Measurements from ENCODE around the gene ZNF24.

The ZNF24 gene

GRCh38 chr18:35343936-35344735 lies at the start of gene ZNF24:
ZNF24 (minus strand) TSS chr18:35344420; CDS start chr18:35340650, 3,770 bp downstream.
- DNase-seq: peak; percentile 73

DNA sequence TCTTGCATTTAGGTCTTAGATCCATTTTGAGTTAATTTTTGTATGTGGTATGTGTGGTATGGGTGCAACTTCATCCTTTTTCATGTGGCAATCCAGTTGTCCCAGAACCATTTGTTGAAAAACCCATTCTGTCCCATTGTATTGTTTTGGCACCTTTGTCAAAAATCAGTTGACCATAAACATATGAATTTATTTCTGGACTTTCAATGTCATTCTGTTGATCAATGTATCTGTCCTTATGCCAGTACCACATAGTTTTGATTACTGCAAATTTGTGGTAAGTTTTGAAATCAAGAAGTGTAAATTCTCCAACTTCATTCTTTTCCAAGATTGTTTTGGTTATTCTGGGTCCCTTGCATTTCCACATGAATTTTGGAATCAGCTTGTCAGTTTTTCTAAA lies 49.5 kb upstream of the ZNF24 start:
- DNase-seq: no peak

DNA sequence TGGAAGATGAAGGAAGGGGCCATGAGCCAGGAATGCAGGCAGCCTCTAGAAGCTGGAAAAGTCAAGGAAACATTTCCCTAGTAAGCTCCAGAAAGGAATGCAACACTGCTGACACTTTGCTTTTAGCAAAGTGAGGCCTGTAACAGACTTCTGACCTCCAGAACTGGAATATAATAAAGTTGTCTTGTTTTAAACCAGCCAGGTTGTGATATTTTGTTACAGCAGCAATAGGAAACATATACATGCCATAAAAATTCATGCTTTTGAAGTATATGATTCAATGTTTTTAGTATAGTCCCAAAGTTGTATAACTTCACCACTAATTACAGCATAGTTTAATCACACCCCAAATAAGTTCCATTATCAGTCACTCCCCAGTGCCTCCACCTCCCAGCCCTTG lies 48.2 kb upstream of the ZNF24 start:
- DNase-seq: no peak

DNA sequence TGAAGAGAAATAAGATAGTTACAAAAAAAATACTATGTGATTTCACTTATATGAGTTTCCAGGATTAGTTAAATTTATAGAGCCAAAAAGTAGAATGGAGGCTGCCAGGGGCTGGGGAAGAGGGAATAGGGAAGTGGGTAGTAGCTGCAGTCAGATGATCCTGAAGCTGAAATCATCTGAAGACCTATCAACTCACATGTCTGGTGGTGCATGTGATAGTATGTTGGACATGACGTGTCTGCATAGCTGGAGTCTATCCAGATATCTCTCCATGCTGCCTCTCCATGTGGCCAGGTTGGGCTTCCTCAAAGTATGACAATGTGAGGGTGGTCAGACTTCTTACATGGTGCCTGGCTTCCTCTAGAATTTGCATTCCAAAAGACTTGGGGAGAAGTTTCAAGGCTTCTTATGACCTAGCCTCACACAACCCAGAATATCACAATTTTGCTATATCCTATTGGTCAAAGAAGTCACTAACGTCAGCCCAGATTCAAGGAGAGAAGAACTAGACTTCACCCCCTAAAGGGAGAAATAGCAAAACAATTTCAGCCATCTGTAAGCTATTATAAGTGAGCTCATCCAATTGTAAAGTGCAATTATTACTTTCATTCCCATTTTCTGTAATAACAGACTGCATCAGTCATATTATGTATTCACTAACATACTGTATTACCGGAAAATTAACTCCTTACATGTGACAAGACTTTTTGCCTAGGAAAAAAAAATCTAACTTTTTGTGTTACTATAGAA lies 46.9 kb upstream of the ZNF24 start:
- DNase-seq: no peak

- DNase-seq: no peak
These were observed 44.9 kb upstream of the ZNF24 start for GRCh38 chr18:35389095-35389618.

DNA sequence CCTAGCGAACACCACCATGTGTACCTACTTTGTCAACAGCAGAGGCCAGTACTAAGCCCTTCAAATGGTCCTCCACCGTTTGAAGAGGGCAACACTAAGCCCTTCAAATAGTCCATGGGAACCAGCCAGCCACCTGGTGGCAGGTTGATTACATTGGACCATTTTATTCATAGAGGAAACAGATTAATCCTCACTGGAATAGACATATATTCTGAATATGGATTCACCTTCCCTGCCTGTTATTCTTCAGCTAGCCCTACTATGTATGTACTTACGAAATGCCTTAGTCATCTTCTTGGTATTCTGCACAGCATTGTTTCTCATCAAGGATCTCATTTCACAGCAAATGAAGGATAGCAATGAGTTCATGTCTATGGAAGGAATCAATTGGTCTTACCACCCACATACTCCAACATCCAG lies 42.9 kb upstream of the ZNF24 start:
- peak; percentile 50 for DNase-seq

- DNase-seq: peak; percentile 54
These were observed 42.4 kb upstream of the ZNF24 start for GRCh38 chr18:35386600-35387100.

GRCh38 chr18:35383136-35383535 lies 38.9 kb upstream of the ZNF24 start:
- DNase-seq: no peak

DNA sequence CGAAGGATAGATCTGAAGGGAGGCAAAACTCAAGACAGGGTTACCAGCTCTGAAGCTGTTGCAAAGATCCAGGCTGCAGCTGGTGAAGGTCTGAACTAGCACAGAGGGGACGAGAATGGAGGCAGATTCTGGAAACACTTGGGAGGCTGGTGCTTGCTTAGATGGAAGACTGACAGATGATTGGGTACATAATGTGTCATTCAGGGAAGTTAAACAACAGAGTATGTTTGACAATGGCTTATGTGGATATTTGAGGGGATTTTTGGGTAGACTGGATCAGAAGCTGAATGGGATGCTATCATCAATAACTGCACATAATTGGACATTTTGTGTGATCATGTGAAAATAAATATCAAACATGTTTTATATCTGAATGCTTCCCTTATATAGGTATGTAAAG lies 35.2 kb upstream of the ZNF24 start:
- DNase-seq: no peak

GRCh38 chr18:35378574-35378896 lies 34.3 kb upstream of the ZNF24 start:
- no peak for DNase-seq

DNA sequence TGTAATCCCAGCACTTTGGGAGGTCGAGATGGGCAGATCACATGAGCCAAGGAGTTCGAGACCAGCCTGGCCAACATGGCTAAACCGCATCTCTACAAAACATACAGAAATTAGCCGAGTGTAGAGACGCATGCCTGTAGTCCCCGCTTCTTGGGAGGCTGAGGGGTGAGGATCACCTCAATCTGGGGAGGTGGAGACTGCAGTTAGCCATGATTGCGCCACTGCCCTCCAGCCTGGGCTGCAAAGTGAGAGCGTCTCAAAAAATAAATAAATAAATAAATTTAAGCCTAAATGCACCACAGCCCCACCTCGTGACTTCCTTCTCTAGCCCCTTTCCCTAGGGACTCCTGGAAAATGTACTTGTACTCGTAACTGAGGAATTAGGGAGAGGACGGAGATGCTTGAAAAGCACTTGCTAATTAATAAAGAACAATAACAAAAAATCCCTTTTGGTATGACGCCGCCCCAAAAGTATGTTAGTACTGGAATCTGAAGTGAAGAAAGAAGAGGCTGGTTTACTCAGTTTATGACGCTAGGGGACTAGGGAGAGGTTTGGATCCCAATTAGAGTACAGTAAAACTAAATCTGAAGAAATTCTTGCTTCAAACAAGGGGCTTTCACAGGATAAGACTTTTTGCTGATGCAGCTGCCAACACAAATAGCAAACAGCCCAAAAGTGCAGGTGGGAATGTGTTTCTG lies 33.8 kb upstream of the ZNF24 start:
- no peak for DNase-seq

- DNase-seq: no peak
These were observed 32.8 kb upstream of the ZNF24 start, which contains the start of gene ZNF396 for GRCh38 chr18:35376742-35377695. ZNF396 (minus strand) TSS chr18:35377337; CDS start chr18:35374292, 3,045 bp downstream.

GRCh38 chr18:35376393-35376741 lies 32.1 kb upstream of the ZNF24 start:
- no peak for DNase-seq

GRCh38 chr18:35374708-35375107 lies 30.5 kb upstream of the ZNF24 start:
- DNase-seq: no peak

GRCh38 chr18:35371412-35372195 lies 27.4 kb upstream of the ZNF24 start:
- no peak for DNase-seq

- no peak for DNase-seq
These were observed 24.9 kb upstream of the ZNF24 start for GRCh38 chr18:35369126-35369525.

- no peak for DNase-seq
These were observed 24.4 kb upstream of the ZNF24 start for GRCh38 chr18:35368595-35368994.

GRCh38 chr18:35362531-35362930 lies 18.3 kb upstream of the ZNF24 start:
- DNase-seq: no peak

GRCh38 chr18:35361570-35362321 lies 17.5 kb upstream of the ZNF24 start:
- no peak for DNase-seq

- DNase-seq: peak; percentile 24
These were observed 11.0 kb upstream of the ZNF24 start for GRCh38 chr18:35355140-35355618.

Measured in NCI-H2029 treated with DMSO at 0.1 percent for 48 hours (cell line).